DMS 273 (cell line): ENCODE data around the gene EVC.

ENCODE experiments used
- DNase-seq: peaks from one replicate; lab custom pipeline; 2025; ENCODE audit not compliant: unreplicated experiment; lab: John Stamatoyannopoulos, UW

EVC gene

GRCh38 chr4:5784960-5785611 lies 74.1 kb downstream of the EVC start:
- DNase-seq: no peak

GRCh38 chr4:5785806-5786680 lies 75.0 kb downstream of the EVC start:
- no peak for DNase-seq

- no peak for DNase-seq
Measured at GRCh38 chr4:5787311-5787710, 76.3 kb downstream of the EVC start.

GRCh38 chr4:5788144-5788543 lies 77.1 kb downstream of the EVC start:
- no peak for DNase-seq

GRCh38 chr4:5789141-5789540 lies 78.1 kb downstream of the EVC start:
- DNase-seq: no peak

- DNase-seq: no peak
Measured at GRCh38 chr4:5790546-5790857, 79.5 kb downstream of the EVC start.

- no peak for DNase-seq
Measured at GRCh38 chr4:5791654-5792053, 80.7 kb downstream of the EVC start.

GRCh38 chr4:5793514-5793913 lies 82.5 kb downstream of the EVC start:
- DNase-seq: no peak

GRCh38 chr4:5795580-5795979 lies 84.6 kb downstream of the EVC start:
- no peak for DNase-seq

- DNase-seq: no peak
Measured at GRCh38 chr4:5796976-5797375, 86.0 kb downstream of the EVC start.

- no peak for DNase-seq
Measured at GRCh38 chr4:5797866-5798265, 86.9 kb downstream of the EVC start.

- DNase-seq: no peak
Measured at GRCh38 chr4:5798462-5798861, 87.5 kb downstream of the EVC start.

- DNase-seq: no peak
Measured at GRCh38 chr4:5798946-5799345, 87.9 kb downstream of the EVC start.

- no peak for DNase-seq
Measured at GRCh38 chr4:5799406-5799805, 88.4 kb downstream of the EVC start.

- DNase-seq: no peak
Measured at GRCh38 chr4:5800496-5800895, 89.5 kb downstream of the EVC start.

- DNase-seq: no peak
Measured at GRCh38 chr4:5801696-5802095, 90.7 kb downstream of the EVC start.

GRCh38 chr4:5802565-5802964 lies 91.6 kb downstream of the EVC start:
- no peak for DNase-seq

GRCh38 chr4:5804656-5805055 lies 93.7 kb downstream of the EVC start:
- no peak for DNase-seq

GRCh38 chr4:5805270-5805669 lies 94.3 kb downstream of the EVC start:
- DNase-seq: no peak

- peak; percentile 94 for DNase-seq
Measured at GRCh38 chr4:5808081-5808741, 97.2 kb downstream of the EVC start.

- DNase-seq: no peak
Measured at GRCh38 chr4:5809216-5809776, 98.3 kb downstream of the EVC start.

- no peak for DNase-seq
Measured at GRCh38 chr4:5810151-5810550, 99.2 kb downstream of the EVC start.
